SJSA1 (cell line): Measurements from ENCODE around the gene RXRB. TPM values are rescaled to one million over a fixed set of nuclear protein-coding genes. Genes with fewer than 3 reads are reported as not detected.

Experiments used
- DNase-seq, 2 experiments: peaks; one replicate each; pipeline ENCODE4 v3.0.0-alpha.2; 2015 to 2020; ENCODE audit warnings: low spot score in 2 of 2, low read depth in 1 of 2
- H3K27ac ChIP-seq: fragments of 250-450 bp; sonication (Bioruptor Pico); 2 replicates; pipeline ENCODE4 v1.5.1; 2020; ENCODE audit warnings: mild to moderate bottlenecking, moderate library complexity
- H3K27me3 ChIP-seq: fragments of 250-450 bp; sonication (Bioruptor Pico); replicated peaks from 2 replicates; pipeline ENCODE4 v1.5.1; 2020; ENCODE audit warnings: mild to moderate bottlenecking, moderate library complexity
- H3K36me3 ChIP-seq: fragments of 250-450 bp; sonication (Bioruptor Pico); 2 replicates; pipeline ENCODE4 v1.5.1; 2020; ENCODE audit warnings: mild to moderate bottlenecking
- H3K4me1 ChIP-seq: fragments of 250-450 bp; sonication (Bioruptor Pico); replicated peaks from 2 replicates; pipeline ENCODE4 v1.6.1; 2021; ENCODE audit warnings: mild to moderate bottlenecking
- H3K4me3 ChIP-seq: fragments of 250-450 bp; sonication (Bioruptor Pico); 2 replicates; pipeline ENCODE4 v1.5.1; 2020; ENCODE audit warnings: mild to moderate bottlenecking
- H3K9me3 ChIP-seq: fragments of 250-450 bp; sonication (Bioruptor Pico); replicated peaks from 2 replicates; pipeline ENCODE4 v1.5.1; 2020; ENCODE audit warnings: mild to moderate bottlenecking
- total RNA-seq: library from RNA; depleted of rRNA; stranded (reverse); fragments of >200 nt; shearing (Covaris generic); gene quantifications from 2 replicates; pipeline ENCODE4 v1.2.3, GENCODE V29; 2014

Gene RXRB
- total RNA-seq, 1 experiment from 2014 or later: 14.7 TPM

DNA sequence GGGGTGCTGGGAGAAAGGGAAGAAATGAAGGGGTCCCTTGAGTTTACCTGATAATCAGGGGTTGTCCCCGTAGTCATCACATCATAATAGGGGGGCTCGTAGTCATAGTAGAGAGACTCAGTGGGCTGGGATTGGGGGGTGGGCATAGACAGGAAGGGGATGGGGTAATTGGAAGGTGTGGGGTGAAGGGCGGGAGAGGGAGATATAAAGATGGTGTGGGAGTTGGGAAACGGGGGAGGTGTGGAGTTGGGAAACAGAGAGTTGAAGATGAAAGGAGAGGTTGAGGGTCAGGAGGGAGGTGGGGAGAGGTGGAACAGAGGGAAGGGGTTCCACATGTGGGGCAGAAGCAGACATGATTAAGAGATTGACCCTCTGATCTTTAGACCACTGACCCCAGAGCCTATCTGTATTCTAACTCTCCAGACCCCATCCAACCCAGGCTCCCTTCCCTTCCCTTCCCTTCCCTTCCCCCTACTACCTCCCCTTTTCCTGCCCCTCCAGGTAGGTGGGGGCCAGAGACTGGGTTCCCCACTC, 14.7 kb downstream of the RXRB start:
- H3K36me3 ChIP-seq: no peaks in the 10 kb centered on the region
- no peak overlapping the region for H3K27ac ChIP-seq
- no peak overlapping the region for H3K4me3 ChIP-seq
- no peaks in the 10 kb centered on the region for H3K9me3 ChIP-seq
- H3K4me1 ChIP-seq: no peaks in the 10 kb centered on the region
- no peak for DNase-seq
- H3K27me3 ChIP-seq: 0 out of 2 replicates have a peak, but pooled peaks cover under 1% of the 10 kb centered on the region

DNA sequence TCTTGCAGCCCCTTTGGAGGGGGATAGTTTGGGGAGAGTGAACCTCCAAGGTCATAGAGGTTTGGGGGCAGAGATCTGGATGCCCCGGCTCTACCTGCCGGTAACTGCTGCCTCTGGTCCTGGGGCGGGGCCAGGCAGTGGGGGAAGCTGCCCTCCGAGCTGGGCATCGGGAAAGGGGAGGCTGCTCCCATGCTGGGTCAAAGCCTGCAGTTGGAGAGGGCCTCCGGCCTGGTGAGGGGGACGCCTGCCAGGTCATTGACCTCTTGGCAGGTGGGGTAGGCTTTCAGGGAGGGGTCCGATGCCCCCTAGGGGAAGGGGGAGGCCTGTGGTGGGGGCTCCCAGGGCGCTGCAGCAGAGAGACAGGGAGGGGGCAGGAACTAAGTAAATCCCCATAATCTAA, 15.3 kb downstream of the RXRB start:
- Histone ChIP-seq H3K36me3 (no peaks in the 10 kb centered on the region), H3K9me3 (no peaks in the 10 kb centered on the region), H3K27me3 (no peaks in the 10 kb centered on the region), H3K27ac (no peak overlapping the region), H3K4me1 (no peaks in the 10 kb centered on the region), H3K4me3 (no peak overlapping the region)
- no peak for DNase-seq

GRCh38 chr6:33183071-33183683, 17.3 kb downstream of the RXRB start:
- H3K27me3 ChIP-seq: no peaks in the 10 kb centered on the region
- H3K4me1 ChIP-seq: no peaks in the 10 kb centered on the region
- no peak overlapping the region for H3K4me3 ChIP-seq
- no peak overlapping the region for H3K27ac ChIP-seq
- H3K36me3 ChIP-seq: no peaks in the 10 kb centered on the region
- no peak for DNase-seq
- H3K9me3 ChIP-seq: no peaks in the 10 kb centered on the region

DNA sequence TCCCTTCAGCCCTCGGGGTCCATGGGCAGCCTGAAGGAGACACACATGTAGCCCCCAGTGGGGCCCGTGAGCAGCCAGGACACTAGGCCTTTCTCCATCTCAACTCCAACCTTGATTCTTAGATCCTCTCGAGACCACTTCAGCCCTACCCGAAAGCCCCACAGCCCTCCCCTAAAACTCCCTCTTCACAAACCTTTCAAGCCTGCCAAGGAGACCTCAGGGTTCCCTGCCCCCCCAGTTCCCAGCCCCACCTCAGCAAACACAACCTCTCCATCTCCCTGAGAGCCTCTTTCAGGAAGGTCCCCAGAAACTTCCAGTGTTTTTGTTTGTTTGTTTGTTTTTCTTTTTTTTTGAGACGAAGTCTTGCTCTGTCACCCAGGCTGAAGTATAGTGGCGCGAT, 19.3 kb downstream of the RXRB start:
- no peaks in the 10 kb centered on the region for H3K27me3 ChIP-seq
- DNase-seq: no peak
- H3K9me3 ChIP-seq: no peaks in the 10 kb centered on the region

DNA sequence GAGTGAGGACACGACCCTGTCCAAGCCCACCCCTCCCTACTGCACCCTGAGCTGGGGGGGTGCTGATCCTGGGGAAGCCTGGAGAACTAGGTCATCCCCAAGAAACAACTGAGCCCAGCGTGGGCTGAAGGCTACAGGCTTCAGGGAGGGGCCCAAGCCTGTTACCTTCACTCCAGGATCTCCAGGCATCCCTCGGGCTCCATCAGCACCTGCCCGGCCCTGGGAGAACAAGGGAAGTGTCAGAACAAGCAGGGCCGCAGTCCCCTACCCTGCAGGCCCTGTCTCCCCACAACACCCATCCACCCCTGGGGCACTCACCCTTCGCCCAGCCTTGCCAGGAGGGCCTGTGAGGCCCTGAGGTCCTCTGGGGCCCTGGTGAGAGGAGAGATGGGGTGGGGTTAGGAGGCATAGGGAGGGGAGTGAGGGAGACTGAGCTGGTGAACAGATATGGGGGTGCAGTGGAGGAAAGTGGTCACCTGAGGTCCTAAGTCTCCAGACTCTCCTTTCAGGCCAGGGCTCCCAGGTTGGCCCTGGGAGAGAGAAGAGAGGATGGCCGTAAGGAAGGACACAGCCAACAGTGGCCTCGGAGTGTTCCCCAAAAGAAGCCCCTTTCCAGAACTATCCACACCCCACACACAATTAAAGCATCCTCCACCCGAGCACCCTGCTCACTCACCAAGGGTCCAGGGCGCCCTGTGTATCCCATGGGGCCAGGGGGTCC, 21.6 kb downstream of the RXRB start:
- H3K27me3 ChIP-seq: no peaks in the 10 kb centered on the region
- H3K27ac ChIP-seq: no peak overlapping the region
- H3K36me3 ChIP-seq: no peaks in the 10 kb centered on the region
- DNase-seq: no peak
- H3K4me1 ChIP-seq: no peaks in the 10 kb centered on the region
- no peaks in the 10 kb centered on the region for H3K9me3 ChIP-seq
- H3K4me3 ChIP-seq: no peak overlapping the region

More for the DNA sequence above, 19.3 kb downstream of the RXRB start:
- no peaks in the 10 kb centered on the region for H3K36me3 ChIP-seq
- H3K27ac ChIP-seq: no peak overlapping the region
- no peaks in the 10 kb centered on the region for H3K4me1 ChIP-seq
- no peak overlapping the region for H3K4me3 ChIP-seq

GRCh38 chr6:33177552-33178446, 22.7 kb downstream of the RXRB start:
- no peak overlapping the region for H3K4me3 ChIP-seq
- no peaks in the 10 kb centered on the region for H3K4me1 ChIP-seq
- no peaks in the 10 kb centered on the region for H3K27me3 ChIP-seq
- H3K36me3 ChIP-seq: no peaks in the 10 kb centered on the region
- DNase-seq: no peak
- H3K9me3 ChIP-seq: no peaks in the 10 kb centered on the region
- H3K27ac ChIP-seq: no peak overlapping the region

DNA sequence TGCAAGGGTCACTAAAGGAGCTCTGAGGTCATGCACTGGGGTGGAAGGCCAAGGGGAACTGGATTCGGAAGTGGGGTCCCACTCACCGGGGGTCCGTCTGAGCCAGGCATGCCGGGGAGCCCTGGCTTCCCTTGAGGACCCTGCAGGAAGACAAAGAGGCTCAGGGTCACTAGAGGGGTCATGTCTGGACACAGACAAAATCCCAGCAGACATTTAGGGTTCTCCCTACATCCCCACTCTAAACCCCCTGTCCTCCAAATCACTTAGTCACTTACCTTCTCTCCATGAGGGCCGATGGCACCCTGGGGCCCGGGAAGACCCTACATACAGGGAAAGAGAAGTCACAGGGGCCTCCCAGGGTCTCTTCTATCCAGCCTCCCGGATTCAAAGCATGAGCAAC, 23.6 kb downstream of the RXRB start:
- Histone ChIP-seq H3K27me3 (no peaks in the 10 kb centered on the region), H3K9me3 (no peaks in the 10 kb centered on the region), H3K4me3 (no peak overlapping the region), H3K4me1 (no peaks in the 10 kb centered on the region), H3K27ac (no peak overlapping the region), H3K36me3 (no peaks in the 10 kb centered on the region)
- no peak for DNase-seq

DNA sequence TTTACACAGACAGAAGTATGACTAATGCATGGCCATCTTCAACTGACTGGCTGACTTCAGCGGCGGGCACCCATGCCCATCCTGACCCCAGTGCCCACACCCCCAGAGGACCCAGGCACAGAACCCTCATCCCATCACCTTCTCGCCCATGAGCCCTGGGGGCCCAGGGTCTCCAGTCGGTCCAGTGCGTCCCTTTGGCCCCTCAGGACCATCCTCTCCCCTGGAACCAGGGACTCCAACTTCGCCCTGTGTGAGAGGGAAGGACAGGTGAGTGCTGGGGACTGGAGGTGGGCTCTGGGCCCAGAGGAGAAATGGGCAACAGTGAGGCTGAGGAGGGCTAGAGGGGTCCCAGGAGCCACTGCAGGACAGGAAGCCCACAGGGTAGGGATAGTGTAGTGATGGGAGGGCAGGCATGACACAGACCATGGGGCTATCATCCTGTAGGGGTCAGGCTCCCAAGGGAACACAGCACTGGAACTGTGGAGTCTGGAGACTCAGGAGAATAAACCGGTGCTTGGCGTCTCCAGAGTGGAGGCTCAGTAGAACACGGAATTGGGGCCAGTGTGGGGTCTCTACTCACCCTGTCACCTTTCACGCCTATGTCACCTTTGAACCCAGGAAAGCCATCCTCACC, 24.9 kb downstream of the RXRB start:
- no peak for DNase-seq
- Histone ChIP-seq H3K27me3 (no peaks in the 10 kb centered on the region), H3K9me3 (no peaks in the 10 kb centered on the region), H3K27ac (no peak overlapping the region), H3K36me3 (no peaks in the 10 kb centered on the region), H3K4me3 (no peak overlapping the region), H3K4me1 (no peaks in the 10 kb centered on the region)

DNA sequence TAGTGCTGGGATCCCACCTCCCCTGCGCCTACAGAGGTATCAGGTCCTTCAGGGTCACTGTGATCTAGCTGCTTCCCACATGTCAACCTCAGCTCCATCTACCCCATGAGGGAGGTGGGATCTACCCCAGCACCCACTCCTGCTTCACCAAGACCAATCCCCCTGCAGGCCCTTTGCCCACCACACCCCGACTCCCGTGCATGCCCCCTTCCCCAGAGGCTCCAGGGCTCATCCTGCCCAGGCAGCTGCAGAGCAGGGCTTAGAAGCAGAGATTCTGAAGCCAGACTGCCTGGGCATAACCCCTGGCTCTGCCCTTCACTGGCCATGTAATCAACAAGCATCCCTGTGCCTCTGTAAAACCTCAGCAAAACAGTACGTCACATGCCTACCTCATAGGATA, 25.7 kb downstream of the RXRB start:
- H3K4me1 ChIP-seq: no peaks in the 10 kb centered on the region
- DNase-seq: no peak
- H3K36me3 ChIP-seq: no peaks in the 10 kb centered on the region
- no peak overlapping the region for H3K4me3 ChIP-seq
- no peaks in the 10 kb centered on the region for H3K27me3 ChIP-seq
- no peak overlapping the region for H3K27ac ChIP-seq
- no peaks in the 10 kb centered on the region for H3K9me3 ChIP-seq

- Histone ChIP-seq H3K27ac (no peak overlapping the region), H3K27me3 (no peaks in the 10 kb centered on the region), H3K9me3 (no peaks in the 10 kb centered on the region), H3K4me3 (no peak overlapping the region), H3K36me3 (no peaks in the 10 kb centered on the region), H3K4me1 (no peaks in the 10 kb centered on the region)
- no peak for DNase-seq
Observed at GRCh38 chr6:33173535-33174180, 26.8 kb downstream of the RXRB start.

DNA sequence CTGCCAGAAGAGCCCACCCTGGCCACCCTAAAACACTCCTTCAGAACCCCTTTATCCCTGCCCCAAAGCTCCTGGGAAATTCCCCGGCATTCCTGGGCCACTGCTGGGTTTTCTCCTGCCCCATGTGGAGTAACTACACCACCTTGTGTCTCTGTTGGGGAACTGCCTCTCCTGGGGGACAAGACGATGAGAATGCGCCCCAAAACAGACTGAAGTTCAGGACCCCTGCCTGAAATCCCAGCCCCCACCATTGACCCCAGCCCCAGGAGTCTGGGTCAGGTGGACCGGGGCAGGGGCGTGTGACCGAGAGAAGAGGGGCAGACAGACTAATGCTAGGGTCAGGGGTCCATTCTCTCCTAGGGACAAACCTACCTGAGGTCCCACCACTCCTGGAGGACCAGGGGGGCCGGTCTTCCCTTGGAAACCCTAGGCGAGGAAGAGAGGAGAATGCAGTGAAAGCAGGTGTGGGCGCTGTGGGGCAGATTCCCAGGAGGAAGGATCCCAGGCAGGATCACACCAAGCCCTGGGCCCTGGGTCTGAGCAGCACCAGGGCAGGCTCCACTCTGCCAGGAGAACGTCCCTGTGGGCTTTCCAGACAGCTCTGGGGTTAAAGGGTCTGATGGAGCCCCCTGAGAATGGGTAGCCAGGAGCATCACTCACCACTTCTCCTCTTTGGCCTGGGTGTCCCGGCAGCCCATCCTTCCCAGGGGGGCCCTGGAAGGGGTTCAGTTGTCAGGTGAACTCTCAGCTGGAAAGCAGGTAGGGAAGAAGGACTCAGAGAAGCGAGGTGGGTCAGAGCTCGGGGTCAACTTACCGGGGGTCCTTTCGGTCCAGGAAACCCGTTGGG, 27.6 kb downstream of the RXRB start:
- no peaks in the 10 kb centered on the region for H3K36me3 ChIP-seq
- H3K4me1 ChIP-seq: no peaks in the 10 kb centered on the region
- H3K27me3 ChIP-seq: no peaks in the 10 kb centered on the region
- H3K9me3 ChIP-seq: no peaks in the 10 kb centered on the region
- H3K27ac ChIP-seq: no peak overlapping the region
- H3K4me3 ChIP-seq: no peak overlapping the region
- DNase-seq: no peak

DNA sequence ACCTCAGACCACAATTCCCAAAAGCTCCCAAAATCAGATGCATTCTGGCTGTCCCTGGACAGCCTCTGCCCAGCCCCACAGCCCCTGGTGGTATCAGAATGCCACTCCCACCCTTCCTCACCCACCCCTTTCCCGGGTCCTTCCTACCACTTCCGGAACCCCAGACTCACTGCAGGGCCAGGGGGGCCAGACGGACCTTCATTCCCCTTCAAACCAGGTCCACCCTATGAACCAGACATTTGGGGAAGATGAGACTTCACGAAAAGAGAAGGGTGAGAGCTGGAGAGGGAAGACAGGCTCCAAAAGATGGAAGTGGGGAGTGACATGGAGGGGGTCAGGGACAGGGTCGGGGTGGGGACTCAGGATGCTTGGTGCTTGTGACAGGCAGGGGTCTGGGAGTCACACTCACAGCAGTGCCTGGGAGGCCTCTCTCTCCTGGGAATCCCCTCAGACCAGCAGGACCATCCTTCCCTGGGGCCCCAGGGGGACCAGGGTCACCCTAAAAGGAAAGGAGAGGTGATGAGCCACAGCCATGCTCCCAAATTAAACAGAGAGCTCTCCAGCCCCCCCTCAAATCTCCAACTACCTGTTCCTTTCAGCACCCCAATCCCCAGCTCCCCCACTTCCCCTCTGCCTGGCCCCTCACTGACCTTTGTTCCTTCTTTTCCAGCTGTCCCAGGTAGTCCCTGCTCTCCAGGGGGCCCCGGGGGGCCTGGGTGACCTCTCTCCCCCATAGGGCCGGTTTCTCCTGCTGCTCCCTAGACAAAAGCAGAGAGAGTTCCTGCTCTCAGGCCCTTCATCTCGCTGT, 28.4 kb downstream of the RXRB start:
- Histone ChIP-seq H3K27ac (no peak overlapping the region), H3K27me3 (no peaks in the 10 kb centered on the region), H3K36me3 (no peaks in the 10 kb centered on the region), H3K4me1 (no peaks in the 10 kb centered on the region), H3K4me3 (no peak overlapping the region), H3K9me3 (no peaks in the 10 kb centered on the region)
- no peak for DNase-seq
